Ascending aorta (tissue), 2 donors: ENCODE measurements around the gene GPC3. TPM values are rescaled to one million over a fixed set of nuclear protein-coding genes. Genes with fewer than 3 reads are reported as not detected.

Experiments used
- DNase-seq, 2 donors: peaks; one replicate each; pipeline ENCODE4 v3.0.0-alpha.2; 2019; ENCODE audit warnings: low spot score in 2 of 2
- H3K27ac ChIP-seq, 2 donors: fragments of 200-600 bp; sonication (generic); one replicate each; pipeline ENCODE4 v1.5.1; 2016 to 2017; ENCODE audit warnings: mild to moderate bottlenecking in 1 of 2
- H3K27me3 ChIP-seq: fragments of 200-600 bp; sonication (generic); one replicate; pipeline ENCODE4 v1.5.1; 2017
- H3K36me3 ChIP-seq, 2 donors: fragments of 200-600 bp; sonication (generic); one replicate each; pipeline ENCODE4 v1.5.1; 2016
- H3K4me1 ChIP-seq, 2 donors: fragments of 200-600 bp; sonication (generic); one replicate each; pipeline ENCODE4 v1.5.1; 2016 to 2017; ENCODE audit warnings: mild to moderate bottlenecking in 1 of 2
- H3K4me3 ChIP-seq, 2 donors: fragments of 200-600 bp; sonication (generic); one replicate each; pipeline ENCODE4 v1.5.1; 2016 to 2017; ENCODE audit warnings: mild to moderate bottlenecking in 1 of 2
- H3K9me3 ChIP-seq, 2 donors: fragments of 200-600 bp; sonication (generic); one replicate each; pipeline ENCODE4 v1.5.1; 2016
- CTCF ChIP-seq, 3 experiments: fragments of 200-600 bp in 2 of 3; fragments of 450-650 bp in 1 of 3; sonication (generic) in 2 of 3; IDR thresholded peaks; one replicate each; pipeline ENCODE4 v1.5.1; 2016 to 2019; ENCODE audit warnings: antibody characterized with exemption in 3 of 3, mild to moderate bottlenecking in 1 of 3, moderate library complexity in 1 of 3
- intact Hi-C: fragments of 100-400 bp; cut with DNase I; formaldehyde crosslinking; loops from one replicate; pipeline ENCODE4 v1.15.1; 2023
- total RNA-seq: library from RNA; depleted of rRNA; stranded (reverse); fragments of >200 nt; gene quantifications from one replicate; pipeline ENCODE4 v1.1.0, GENCODE V29; 2016

GPC3 gene
- total RNA-seq, 1 donor from 2014 or later, result 0.75 TPM

DNA sequence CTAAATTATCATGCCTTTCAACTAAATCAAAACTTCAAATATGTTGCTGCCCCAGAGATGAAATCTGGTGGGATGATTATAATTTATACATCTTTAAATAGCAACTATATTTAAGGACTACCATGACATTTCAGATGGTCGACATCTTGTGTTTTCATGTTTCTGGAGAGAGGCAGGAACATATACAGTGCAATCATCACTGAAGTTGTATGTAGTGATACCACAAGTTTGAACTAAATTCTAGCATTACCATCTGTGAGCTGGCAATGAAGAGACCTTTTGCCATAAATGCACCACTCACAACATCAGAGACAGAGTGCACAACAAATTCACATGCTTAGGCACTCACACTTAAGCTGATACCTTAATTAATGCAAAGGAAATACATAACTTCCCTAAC, 373.7 kb downstream of the GPC3 start:
- no peak for DNase-seq
- no peak overlapping the region for H3K4me3 ChIP-seq
- no peak for TF ChIP-seq CTCF (IDR thresholded peaks at IDR 0.05)
- intact Hi-C loops, result no loop called here
- no peaks in the 10 kb centered on the region for H3K36me3 ChIP-seq
- peaks cover 0 to 5% of the 10 kb centered on the region in 2 donors for H3K9me3 ChIP-seq
- H3K27me3 ChIP-seq, result no peaks in the 10 kb centered on the region
- no peak overlapping the region for H3K27ac ChIP-seq
- peaks cover 0 to 3% of the 10 kb centered on the region in 2 donors for H3K4me1 ChIP-seq

- Histone ChIP-seq H3K4me1 (peaks cover 0 to 3% of the 10 kb centered on the region in 2 donors), H3K36me3 (no peaks in the 10 kb centered on the region), H3K27me3 (no peaks in the 10 kb centered on the region), H3K9me3 (peaks cover 0 to 5% of the 10 kb centered on the region in 2 donors), H3K27ac (no peak overlapping the region), H3K4me3 (no peak overlapping the region)
- TF ChIP-seq CTCF (IDR thresholded peaks at IDR 0.05), result no peak
- intact Hi-C loops, result no loop called here
- DNase-seq, result no peak
Observed at GRCh38 chrX:133610056-133610455, 375.3 kb downstream of the GPC3 start.

DNA sequence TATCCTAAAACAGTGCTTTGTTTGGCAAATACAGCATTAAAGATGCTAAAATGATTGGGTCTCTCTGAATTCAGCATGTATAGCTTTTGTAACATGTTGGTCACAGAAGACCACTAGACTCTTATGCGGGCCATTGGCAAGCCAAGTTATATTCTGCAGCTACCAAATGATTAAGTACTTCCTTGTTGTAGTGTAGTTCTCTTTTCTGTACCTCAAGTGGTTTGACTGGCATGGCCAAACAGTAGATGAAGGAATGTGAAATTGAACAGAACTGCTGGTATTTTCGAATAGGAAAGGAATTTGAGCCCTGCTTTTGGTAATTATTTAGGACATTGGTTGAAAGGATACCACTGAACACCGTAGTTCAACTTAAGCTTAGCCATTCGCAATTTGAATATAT, 376.2 kb downstream of the GPC3 start:
- H3K4me3 ChIP-seq, result no peak overlapping the region
- H3K27me3 ChIP-seq, result no peaks in the 10 kb centered on the region
- no peak for TF ChIP-seq CTCF (IDR thresholded peaks at IDR 0.05)
- intact Hi-C loops, result loop anchor here (2.0 kb wide), 1 partner anchor 196 kb away; no protein-coding TSS in a partner anchor
- no peak overlapping the region for H3K27ac ChIP-seq
- H3K36me3 ChIP-seq, result no peaks in the 10 kb centered on the region
- H3K4me1 ChIP-seq, result peaks cover 0 to 3% of the 10 kb centered on the region in 2 donors
- peaks cover 0 to 2% of the 10 kb centered on the region in 2 donors for H3K9me3 ChIP-seq
- no peak for DNase-seq

DNA sequence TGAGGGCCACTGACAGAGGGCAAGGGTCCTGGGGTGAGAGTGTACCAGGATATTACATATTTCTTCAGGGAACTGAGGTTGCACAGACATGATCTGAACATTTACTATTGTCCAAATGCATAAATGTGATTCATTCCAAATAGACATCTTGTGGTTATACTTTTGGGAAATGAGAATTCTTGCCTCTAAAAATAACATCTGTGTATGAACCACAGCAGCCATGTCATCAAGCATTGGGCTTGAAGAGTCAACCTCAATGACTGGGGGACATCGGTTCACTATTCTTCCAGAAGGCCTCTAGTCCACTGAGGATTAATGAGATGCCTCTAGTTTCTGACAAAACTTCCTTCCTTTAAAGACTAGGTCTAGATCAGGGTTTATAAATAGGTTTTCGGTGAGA, 377.0 kb downstream of the GPC3 start:
- Histone ChIP-seq H3K4me1 (peaks cover 0 to 3% of the 10 kb centered on the region in 2 donors), H3K9me3 (no peaks in the 10 kb centered on the region), H3K36me3 (no peaks in the 10 kb centered on the region), H3K4me3 (no peak overlapping the region), H3K27ac (peak overlapping the region; percentile 57 to 62), H3K27me3 (no peaks in the 10 kb centered on the region)
- intact Hi-C loops, result loop anchor here (2.0 kb wide), 1 partner anchor 196 kb away; no protein-coding TSS in a partner anchor
- no peak for TF ChIP-seq CTCF (IDR thresholded peaks at IDR 0.05)
- DNase-seq, result no peak

GRCh38 chrX:133607419-133608348, 377.7 kb downstream of the GPC3 start:
- TF ChIP-seq CTCF (IDR thresholded peaks at IDR 0.05), result no peak
- Histone ChIP-seq H3K9me3 (no peaks in the 10 kb centered on the region), H3K4me3 (no peak overlapping the region), H3K27ac (peak overlapping the region; percentile 57 to 62), H3K4me1 (peaks cover 0 to 3% of the 10 kb centered on the region in 2 donors), H3K36me3 (no peaks in the 10 kb centered on the region), H3K27me3 (no peaks in the 10 kb centered on the region)
- intact Hi-C loops, result loop anchor here (2.0 kb wide), 1 partner anchor 195 kb away; no protein-coding TSS in a partner anchor
- no peak for DNase-seq
